ENCODE measurements around the gene TMX1.

DNA sequence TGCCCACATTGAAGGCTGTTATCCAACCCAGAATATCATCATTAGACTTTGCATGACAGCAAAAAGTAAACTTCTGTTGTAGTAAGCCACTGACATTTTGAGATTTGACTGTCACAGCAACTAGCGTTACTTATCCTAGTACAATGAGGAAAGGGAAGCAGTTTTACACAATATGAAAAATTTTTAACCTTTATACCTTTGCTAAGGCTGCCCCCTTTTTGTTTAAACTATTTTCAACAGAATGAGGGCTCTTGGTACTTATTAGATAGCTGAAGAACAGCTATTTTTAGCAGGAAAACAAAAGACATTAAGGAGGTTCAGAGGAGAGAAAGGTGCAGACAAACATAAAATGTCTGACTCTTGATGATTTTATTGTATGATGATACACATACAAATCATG is 23.4 kb upstream of the TMX1 start:
- TF ChIP-seq, protein P1, sequence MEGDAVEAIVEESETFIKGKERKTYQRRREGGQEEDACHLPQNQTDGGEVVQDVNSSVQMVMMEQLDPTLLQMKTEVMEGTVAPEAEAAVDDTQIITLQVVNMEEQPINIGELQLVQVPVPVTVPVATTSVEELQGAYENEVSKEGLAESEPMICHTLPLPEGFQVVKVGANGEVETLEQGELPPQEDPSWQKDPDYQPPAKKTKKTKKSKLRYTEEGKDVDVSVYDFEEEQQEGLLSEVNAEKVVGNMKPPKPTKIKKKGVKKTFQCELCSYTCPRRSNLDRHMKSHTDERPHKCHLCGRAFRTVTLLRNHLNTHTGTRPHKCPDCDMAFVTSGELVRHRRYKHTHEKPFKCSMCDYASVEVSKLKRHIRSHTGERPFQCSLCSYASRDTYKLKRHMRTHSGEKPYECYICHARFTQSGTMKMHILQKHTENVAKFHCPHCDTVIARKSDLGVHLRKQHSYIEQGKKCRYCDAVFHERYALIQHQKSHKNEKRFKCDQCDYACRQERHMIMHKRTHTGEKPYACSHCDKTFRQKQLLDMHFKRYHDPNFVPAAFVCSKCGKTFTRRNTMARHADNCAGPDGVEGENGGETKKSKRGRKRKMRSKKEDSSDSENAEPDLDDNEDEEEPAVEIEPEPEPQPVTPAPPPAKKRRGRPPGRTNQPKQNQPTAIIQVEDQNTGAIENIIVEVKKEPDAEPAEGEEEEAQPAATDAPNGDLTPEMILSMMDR (IDR thresholded peaks at IDR 0.05) = no peak
- no peak for TF ChIP-seq POLR2A (IDR thresholded peaks at IDR 0.05)
